Fibroblast of lung (primary cell): ENCODE results near the gene LRRC75B.
"Not testable (repeated sequence)": the region's sequence is repeated elsewhere in the genome, so short reads cannot be mapped to it uniquely, and the experiment has no call there.

ENCODE experiments used
- EZH2 ChIP-seq: IDR thresholded peaks from 2 replicates; pipeline ENCODE4 v1.5.1; 2012; ENCODE audit warnings: low read length, control low read depth, mild to moderate bottlenecking; ENCODE audit errors: missing control alignments
- TF ChIP-seq, protein P1 (sequence below), 2 donors: IDR thresholded peaks in 1 of 2; conservative IDR thresholded peaks in 1 of 2; 1 replicate in 1 of 2; 2 replicates in 1 of 2; pipeline ENCODE4 v1.5.1; 2011 to 2012; ENCODE audit warnings: low read length in 2 of 2, control low read depth in 1 of 2, inconsistent platforms in 1 of 2, low read depth in 1 of 2, mild to moderate bottlenecking in 1 of 2

DNA sequence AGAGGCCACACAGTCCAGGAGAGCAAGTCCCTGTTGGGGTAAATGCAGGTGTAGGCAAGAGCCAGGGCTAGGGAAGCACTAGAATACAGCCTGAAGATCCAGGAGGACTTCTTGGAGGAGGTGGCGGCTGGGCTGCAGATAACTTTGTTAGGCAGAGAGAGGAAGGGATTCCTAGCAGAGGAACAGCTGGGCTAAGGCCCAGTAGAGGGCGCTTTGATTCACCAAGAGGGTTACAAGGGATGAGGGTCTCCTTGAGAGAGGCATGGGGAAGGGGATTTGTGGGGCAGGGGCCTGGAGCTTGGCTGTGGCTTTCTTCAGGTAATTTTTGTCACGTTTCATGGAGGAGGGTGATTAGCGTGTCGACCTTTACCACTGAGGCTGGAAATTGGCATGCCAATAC is 28.4 kb upstream of the LRRC75B start:
- TF ChIP-seq, protein P1, sequence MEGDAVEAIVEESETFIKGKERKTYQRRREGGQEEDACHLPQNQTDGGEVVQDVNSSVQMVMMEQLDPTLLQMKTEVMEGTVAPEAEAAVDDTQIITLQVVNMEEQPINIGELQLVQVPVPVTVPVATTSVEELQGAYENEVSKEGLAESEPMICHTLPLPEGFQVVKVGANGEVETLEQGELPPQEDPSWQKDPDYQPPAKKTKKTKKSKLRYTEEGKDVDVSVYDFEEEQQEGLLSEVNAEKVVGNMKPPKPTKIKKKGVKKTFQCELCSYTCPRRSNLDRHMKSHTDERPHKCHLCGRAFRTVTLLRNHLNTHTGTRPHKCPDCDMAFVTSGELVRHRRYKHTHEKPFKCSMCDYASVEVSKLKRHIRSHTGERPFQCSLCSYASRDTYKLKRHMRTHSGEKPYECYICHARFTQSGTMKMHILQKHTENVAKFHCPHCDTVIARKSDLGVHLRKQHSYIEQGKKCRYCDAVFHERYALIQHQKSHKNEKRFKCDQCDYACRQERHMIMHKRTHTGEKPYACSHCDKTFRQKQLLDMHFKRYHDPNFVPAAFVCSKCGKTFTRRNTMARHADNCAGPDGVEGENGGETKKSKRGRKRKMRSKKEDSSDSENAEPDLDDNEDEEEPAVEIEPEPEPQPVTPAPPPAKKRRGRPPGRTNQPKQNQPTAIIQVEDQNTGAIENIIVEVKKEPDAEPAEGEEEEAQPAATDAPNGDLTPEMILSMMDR (conservative IDR thresholded peaks at IDR 0.05 in 1 of 2, IDR thresholded peaks at IDR 0.05 in 1 of 2; ENCODE audit: low read depth in 1 of 2, low read length in 2 of 2) = not testable (repeated sequence)
- TF ChIP-seq EZH2 = not testable (repeated sequence)
